CD14-positive monocyte (primary cell): Measurements from ENCODE around the gene CCP110. TPM values are rescaled to one million over a fixed set of nuclear protein-coding genes. Genes with fewer than 3 reads are reported as not detected.

Experiments
- DNase-seq, 3 donors: peaks; one replicate each; pipeline ENCODE4 v3.0.0-alpha.2; 2011 to 2022
- H2AFZ ChIP-seq: 2 replicates; pipeline ENCODE4 v1.6.0; 2012; ENCODE audit warnings: mild to moderate bottlenecking, low read depth, low read length, inconsistent platforms; ENCODE audit not compliant: insufficient read depth, poor library complexity, severe bottlenecking
- H3K27ac ChIP-seq, 2 donors: 1 replicate in 1 of 2; 2 replicates in 1 of 2; pipeline ENCODE4 v1.5.1; 2012 to 2013; ENCODE audit warnings: low read length in 2 of 2, control low read depth in 1 of 2, inconsistent platforms in 1 of 2, low read depth in 1 of 2, mild to moderate bottlenecking in 1 of 2
- H3K27me3 ChIP-seq, 2 donors: one replicate each; pipeline versions ENCODE4 v1.6.0 to v1.6.1; 2011 to 2013; ENCODE audit warnings: low read length in 2 of 2; ENCODE audit not compliant: control insufficient read depth in 2 of 2, insufficient read depth in 2 of 2
- H3K36me3 ChIP-seq, 2 donors: replicated peaks in 1 of 2; 1 replicate in 1 of 2; 2 replicates in 1 of 2; pipeline versions ENCODE4 v1.5.1 to v1.6.1; 2012 to 2013; ENCODE audit warnings: low read length in 2 of 2, control low read depth in 1 of 2, inconsistent platforms in 1 of 2, mild to moderate bottlenecking in 1 of 2; ENCODE audit not compliant: insufficient read depth in 2 of 2, control insufficient read depth in 1 of 2
- H3K4me1 ChIP-seq, 2 donors: 1 replicate in 1 of 2; 2 replicates in 1 of 2; pipeline versions ENCODE4 v1.5.1 to v1.6.1; 2012 to 2013; ENCODE audit warnings: low read length in 2 of 2, control low read depth in 1 of 2, inconsistent platforms in 1 of 2, mild to moderate bottlenecking in 1 of 2, moderate library complexity in 1 of 2; ENCODE audit not compliant: insufficient read depth in 2 of 2, control insufficient read depth in 1 of 2
- H3K4me2 ChIP-seq: replicated peaks from 2 replicates; pipeline ENCODE3; 2012; ENCODE audit warnings: low read length, moderate library complexity, mild to moderate bottlenecking; ENCODE audit not compliant: poor library complexity, severe bottlenecking; ENCODE audit errors: extremely low read depth
- H3K4me3 ChIP-seq, 3 experiments: fragments of 200-600 bp in 1 of 3; sonication (generic) in 1 of 3; replicated peaks in 1 of 3; 1 replicate in 2 of 3; 2 replicates in 1 of 3; pipeline ENCODE4 v1.5.1; 2011 to 2013; ENCODE audit warnings: low read length in 3 of 3, mild to moderate bottlenecking in 3 of 3, control low read depth in 2 of 3, low read depth in 2 of 3, inconsistent platforms in 1 of 3, moderate library complexity in 1 of 3
- H3K79me2 ChIP-seq: 2 replicates; pipeline ENCODE4 v1.6.0; 2012; ENCODE audit warnings: mild to moderate bottlenecking, control low read depth, inconsistent platforms, low read length, moderate library complexity; ENCODE audit not compliant: insufficient read depth
- H3K9ac ChIP-seq: 2 replicates; pipeline ENCODE4 v1.6.0; 2017; ENCODE audit warnings: low read length, mild to moderate bottlenecking; ENCODE audit not compliant: insufficient read depth, poor library complexity, severe bottlenecking
- H3K9me3 ChIP-seq, 2 donors: replicated peaks in 1 of 2; 1 replicate in 1 of 2; 2 replicates in 1 of 2; pipeline versions ENCODE4 v1.5.1 to v1.6.1; 2012 to 2013; ENCODE audit warnings: low read length in 2 of 2, control low read depth in 1 of 2; ENCODE audit not compliant: control insufficient read depth in 1 of 2, insufficient read depth in 1 of 2
- H4K20me1 ChIP-seq: 2 replicates; pipeline ENCODE4 v1.6.0; 2012; ENCODE audit warnings: mild to moderate bottlenecking, low read length, control low read depth, moderate library complexity; ENCODE audit not compliant: insufficient read depth
- H3K27ac Mint-ChIP-seq, 7 donors: one replicate each; pipeline ENCODE4 v1.8.0; 2020; ENCODE audit warnings: mild to moderate bottlenecking in 7 of 7, mixed read lengths in 7 of 7, moderate library complexity in 6 of 7, inconsistent platforms in 2 of 7
- H3K27me3 Mint-ChIP-seq, 3 donors: one replicate each; pipeline ENCODE4 v1.8.0; 2021 to 2022; ENCODE audit warnings: low read depth in 3 of 3, mild to moderate bottlenecking in 3 of 3, mixed read lengths in 3 of 3, moderate library complexity in 3 of 3, inconsistent platforms in 1 of 3
- H3K36me3 Mint-ChIP-seq, 2 donors: one replicate each; pipeline ENCODE4 v1.8.0; 2020; ENCODE audit warnings: mixed read lengths in 2 of 2, inconsistent platforms in 1 of 2, mild to moderate bottlenecking in 1 of 2
- H3K4me1 Mint-ChIP-seq: one replicate; pipeline ENCODE4 v1.8.0; 2020; ENCODE audit warnings: mild to moderate bottlenecking, mixed read lengths
- H3K4me3 Mint-ChIP-seq, 2 donors: one replicate each; pipeline ENCODE4 v1.8.0; 2020; ENCODE audit warnings: mild to moderate bottlenecking in 2 of 2, mixed read lengths in 2 of 2, moderate library complexity in 1 of 2
- H3K9me3 Mint-ChIP-seq, 7 donors: one replicate each; pipeline ENCODE4 v1.8.0; 2020 to 2022; ENCODE audit warnings: mixed read lengths in 7 of 7, mild to moderate bottlenecking in 6 of 7, moderate library complexity in 6 of 7, inconsistent platforms in 2 of 7
- CTCF ChIP-seq: fragments of 200-600 bp; IDR thresholded peaks from one replicate; pipeline ENCODE4 v1.8.0; 2022; ENCODE audit warnings: antibody characterized with exemption, mild to moderate bottlenecking
- WGBS: methylation state at CpG from one replicate; pipeline ENCODE4 v1.1.5; 2013; ENCODE audit warnings: missing lambda C conversion rate; ENCODE audit not compliant: insufficient coverage; 5-methylcytosine and 5-hydroxymethylcytosine counted together
- intact Hi-C, 2 donors: fragments of 100-400 bp; cut with micrococcal nuclease; formaldehyde crosslinking; loops; one replicate each; pipeline versions ENCODE4 v1.15.0 to v1.15.1; 2023
- polyA plus RNA-seq, 3 donors: library from polyadenylated mRNA; depleted of rRNA in 1 of 3; unstranded in 2 of 3; stranded (reverse) in 1 of 3; fragments of 300-500 nt in 2 of 3; fragments of >200 nt in 1 of 3; fragmentation: Illumina TruSeq in 2 of 3; gene quantifications; 1 replicate in 2 of 3; 2 replicates in 1 of 3; pipeline ENCODE4 v1.2.3, GENCODE V29; 2012 to 2021

Gene CCP110
- polyA plus RNA-seq, 3 donors = 3.5 to 6.2 (median 6.1) TPM

GRCh38 chr16:19524616-19525384 is 1.1 kb downstream of the CCP110 start:
- peak overlapping the region; percentile 73 for H3K9ac ChIP-seq
- H3K36me3 ChIP-seq = peaks cover 16 to 18% of the 10 kb centered on the region in 2 donors
- WGBS = 3% methylated on average over 6 of the region's 19 CpGs
- peak overlapping the region; percentile 97 for H2AFZ ChIP-seq
- Mint-ChIP-seq H3K36me3 (peaks cover 14 to 15% of the 10 kb centered on the region in 2 donors), H3K27ac (peak overlapping the region; percentile 85 to 96 (median 92)), H3K27me3 (peaks cover 0 to 2% (median 0%) of the 10 kb centered on the region in 3 donors), H3K9me3 (peaks cover 0 to 2% (median 0%) of the 10 kb centered on the region in 7 donors), H3K4me3 (peak overlapping the region; percentile 100), H3K4me1 (peaks cover 33% of the 10 kb centered on the region)
- peaks cover 30 to 48% of the 10 kb centered on the region in 2 donors for H3K4me1 ChIP-seq
- peak in 2 of 3 donors; percentile 41 to 50 for DNase-seq
- no peaks in the 10 kb centered on the region for H3K9me3 ChIP-seq
- H4K20me1 ChIP-seq = peaks cover 4% of the 10 kb centered on the region
- H3K27me3 ChIP-seq = no peaks in the 10 kb centered on the region
- TF ChIP-seq CTCF = no peak
- H3K79me2 ChIP-seq = peaks cover 75% of the 10 kb centered on the region
- intact Hi-C loops = loop anchor here (5.0 kb wide), 3 partner anchors 33 to 722 kb away; partner anchors contain the start of genes ARL6IP1 (in 1 of the 2), COQ7 (in 1 of the 2) and VPS35L (in 1 of the 2)
- peak overlapping the region; percentile 55 to 96 (median 65) for H3K4me3 ChIP-seq
- H3K4me2 ChIP-seq = peak overlapping the region; percentile 100
- H3K27ac ChIP-seq = peak overlapping the region; percentile 4 to 85

DNA sequence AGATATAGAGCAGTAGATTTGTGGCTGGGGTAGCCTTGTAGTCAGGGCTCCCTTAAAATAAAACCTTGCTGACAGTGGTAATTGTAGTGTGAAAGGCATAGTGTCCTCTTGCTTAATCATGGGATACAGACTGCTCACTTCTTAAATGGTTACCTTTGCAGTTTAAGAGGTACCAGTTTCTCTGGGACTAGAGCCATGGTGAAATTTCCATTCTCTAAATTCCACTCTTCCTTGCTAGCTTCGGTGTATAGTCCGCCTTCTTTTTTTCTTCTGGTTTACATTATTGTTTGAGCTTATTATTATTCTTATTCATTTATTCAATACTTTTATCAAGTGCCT is 1.6 kb downstream of the CCP110 start:
- peak overlapping the region; percentile 97 for H2AFZ ChIP-seq
- H3K36me3 Mint-ChIP-seq = peaks cover 16 to 18% of the 10 kb centered on the region in 2 donors
- no CpG with 5 or more reads among the region's 2 CpGs for WGBS

More for the DNA sequence above, 1.6 kb downstream of the CCP110 start:
- H3K27ac Mint-ChIP-seq = peak overlapping the region; percentile 30 to 94 (median 90)
- peak overlapping the region in 1 of 2 donors; percentile 85 for H3K27ac ChIP-seq
- peaks cover under 1% of the 10 kb centered on the region for H4K20me1 ChIP-seq
- H3K4me2 ChIP-seq = peak overlapping the region; percentile 100
- H3K4me1 ChIP-seq = peaks cover 25 to 43% of the 10 kb centered on the region in 2 donors
- no peaks in the 10 kb centered on the region for H3K27me3 ChIP-seq
- peaks cover 72% of the 10 kb centered on the region for H3K79me2 ChIP-seq
- intact Hi-C loops = no loop called here
- peak overlapping the region in 2 of 3 experiments; percentile 55 to 96 for H3K4me3 ChIP-seq
- peak overlapping the region; percentile 100 for H3K4me3 Mint-ChIP-seq
- no peaks in the 10 kb centered on the region for H3K9me3 ChIP-seq
- H3K4me1 Mint-ChIP-seq = peaks cover 28% of the 10 kb centered on the region
- no peak overlapping the region for H3K9ac ChIP-seq
- peaks cover 0 to 2% (median 0%) of the 10 kb centered on the region in 3 donors for H3K27me3 Mint-ChIP-seq
- H3K36me3 ChIP-seq = peaks cover 16 to 24% of the 10 kb centered on the region in 2 donors
- TF ChIP-seq CTCF = no peak
- H3K9me3 Mint-ChIP-seq = peaks cover 0 to 1% (median 0%) of the 10 kb centered on the region in 7 donors
- no peak for DNase-seq
